Ramos (cell line): ENCODE results near the gene ATAD5.
"Not testable (repeated sequence)": the region's sequence is repeated elsewhere in the genome, so short reads cannot be mapped to it uniquely, and the experiment has no call there.

Experiments
- in situ Hi-C: fragments of 300-500 bp; cut with MboI; formaldehyde crosslinking; loops from one replicate; pipeline ENCODE4 v1.14.3; 2022; ENCODE audit warnings: low sequenced_read_pairs; ENCODE audit not compliant: unreplicated experiment

Gene ATAD5

GRCh38 chr17:30906101-30906911 is 74.5 kb downstream of the ATAD5 start, which contains the start of gene TEFM:
TEFM (minus strand) TSS chr17:30906238; CDS start chr17:30906198, 40 bp downstream.
- in situ Hi-C loops = no loop called here

GRCh38 chr17:30908717-30909420 is 77.1 kb downstream of the ATAD5 start:
- in situ Hi-C loops = no loop called here

GRCh38 chr17:30910151-30910550 is 78.4 kb downstream of the ATAD5 start:
- in situ Hi-C loops = not testable (repeated sequence)

- in situ Hi-C loops = no loop called here
These were observed 82.2 kb downstream of the ATAD5 start for GRCh38 chr17:30913955-30914354.

- in situ Hi-C loops = no loop called here
These were observed 84.3 kb downstream of the ATAD5 start for GRCh38 chr17:30915833-30916611.

GRCh38 chr17:30917050-30917449 is 85.3 kb downstream of the ATAD5 start:
- in situ Hi-C loops = no loop called here

- in situ Hi-C loops = no loop called here
These were observed 88.5 kb downstream of the ATAD5 start for GRCh38 chr17:30920282-30920681.

- in situ Hi-C loops = no loop called here
These were observed 89.1 kb downstream of the ATAD5 start for GRCh38 chr17:30920683-30921543.

- in situ Hi-C loops = no loop called here
These were observed 89.9 kb downstream of the ATAD5 start, which contains the start of gene ADAP2 for GRCh38 chr17:30921544-30922196. ADAP2 (plus strand) TSS chr17:30921945; CDS start chr17:30922015, 70 bp downstream.

- in situ Hi-C loops = no loop called here
These were observed 90.7 kb downstream of the ATAD5 start for GRCh38 chr17:30922235-30923030.

GRCh38 chr17:30924341-30924740 is 92.6 kb downstream of the ATAD5 start:
- in situ Hi-C loops = no loop called here

- in situ Hi-C loops = no loop called here
These were observed 94.8 kb downstream of the ATAD5 start for GRCh38 chr17:30926516-30926915.

- in situ Hi-C loops = no loop called here
These were observed 96.0 kb downstream of the ATAD5 start for GRCh38 chr17:30927756-30928155.

- in situ Hi-C loops = no loop called here
These were observed 96.8 kb downstream of the ATAD5 start for GRCh38 chr17:30928584-30928983.

GRCh38 chr17:30929081-30929633 is 97.4 kb downstream of the ATAD5 start:
- in situ Hi-C loops = no loop called here

- in situ Hi-C loops = not testable (repeated sequence)
These were observed 98.1 kb downstream of the ATAD5 start for GRCh38 chr17:30929861-30930260.

- in situ Hi-C loops = no loop called here
These were observed 98.7 kb downstream of the ATAD5 start for GRCh38 chr17:30930495-30930894.

- in situ Hi-C loops = not testable (repeated sequence)
These were observed 99.8 kb downstream of the ATAD5 start for GRCh38 chr17:30931582-30931981.
